Activated CD8-positive, alpha-beta memory T cell treated with anti-CD3 and anti-CD28 coated beads, Interleukin-2, amount 50 U/mL, for 24 hours (primary cell): ENCODE results near the gene ATF6B.
A peak's percentile ranks its signal among the peaks of the same experiment; 100 is the strongest.
"Not testable (repeated sequence)": the region's sequence is repeated elsewhere in the genome, so short reads cannot be mapped to it uniquely, and the experiment has no call there.

Source experiments
- DNase-seq: peaks from one replicate; pipeline ENCODE4 v3.0.0-alpha.2; 2020; ENCODE audit errors: extremely low read depth

Gene ATF6B

GRCh38 chr6:32107406-32107805 lies 20.6 kb downstream of the ATF6B start:
- no peak for DNase-seq

GRCh38 chr6:32105433-32105832 lies 22.6 kb downstream of the ATF6B start:
- no peak for DNase-seq

GRCh38 chr6:32102255-32102654 lies 25.8 kb downstream of the ATF6B start:
- no peak for DNase-seq

DNA sequence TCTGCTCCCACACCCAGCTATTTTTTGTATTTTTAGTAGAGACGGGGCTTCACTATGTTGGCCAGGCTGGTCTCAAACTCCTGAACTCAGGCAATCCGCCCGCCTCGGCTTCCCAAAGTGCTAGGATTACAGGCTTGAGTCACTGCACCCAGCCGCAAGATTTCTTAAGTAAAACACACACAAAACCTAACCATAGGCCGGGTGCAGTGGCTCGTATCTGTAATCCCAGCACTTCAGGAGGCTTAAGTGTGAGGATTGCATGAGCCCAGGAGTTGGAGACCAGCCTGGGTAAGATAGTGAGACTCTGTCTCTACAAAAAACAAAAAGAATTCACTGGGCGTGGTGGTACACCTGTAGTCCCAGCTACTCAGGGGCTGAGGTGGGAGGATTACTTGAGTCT lies 27.8 kb downstream of the ATF6B start:
- not testable (repeated sequence) for DNase-seq

DNA sequence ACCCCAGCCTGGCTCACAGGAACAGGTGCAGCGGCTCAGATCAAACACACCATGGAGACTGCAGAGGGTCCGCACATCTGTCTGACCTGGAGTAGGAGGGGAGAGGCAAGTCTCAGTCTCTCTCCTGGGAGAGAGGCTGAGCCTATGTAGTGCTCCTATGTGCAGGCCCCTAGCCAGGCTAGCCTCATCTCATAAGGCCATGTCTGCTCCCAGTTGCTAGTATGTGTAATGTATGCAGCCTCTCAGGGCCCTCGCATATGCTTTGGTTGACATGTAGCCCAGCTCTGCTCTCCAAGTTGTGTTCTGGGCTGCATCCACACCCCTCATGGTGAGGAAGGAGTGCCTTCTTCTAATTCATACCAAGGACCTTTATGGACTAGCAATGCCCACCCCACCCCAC lies 30.7 kb downstream of the ATF6B start:
- no peak for DNase-seq

- DNase-seq = no peak
These were observed 31.4 kb downstream of the ATF6B start for GRCh38 chr6:32096394-32097258.

DNA sequence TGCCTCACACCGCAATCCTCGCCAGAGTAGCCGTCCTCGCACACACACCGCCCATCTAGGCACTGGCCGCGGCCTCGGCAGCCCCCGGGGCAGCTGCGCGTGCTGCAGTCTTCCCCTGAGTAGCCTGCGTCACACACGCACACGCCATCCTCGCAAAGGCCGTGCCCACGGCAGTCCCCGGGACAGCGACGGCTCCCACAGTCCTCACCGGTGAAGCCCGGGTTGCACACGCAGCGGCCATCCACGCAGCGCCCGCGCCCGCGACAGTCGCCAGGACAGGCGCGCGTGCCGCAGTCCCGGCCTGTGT lies 32.0 kb downstream of the ATF6B start:
- no peak for DNase-seq

DNA sequence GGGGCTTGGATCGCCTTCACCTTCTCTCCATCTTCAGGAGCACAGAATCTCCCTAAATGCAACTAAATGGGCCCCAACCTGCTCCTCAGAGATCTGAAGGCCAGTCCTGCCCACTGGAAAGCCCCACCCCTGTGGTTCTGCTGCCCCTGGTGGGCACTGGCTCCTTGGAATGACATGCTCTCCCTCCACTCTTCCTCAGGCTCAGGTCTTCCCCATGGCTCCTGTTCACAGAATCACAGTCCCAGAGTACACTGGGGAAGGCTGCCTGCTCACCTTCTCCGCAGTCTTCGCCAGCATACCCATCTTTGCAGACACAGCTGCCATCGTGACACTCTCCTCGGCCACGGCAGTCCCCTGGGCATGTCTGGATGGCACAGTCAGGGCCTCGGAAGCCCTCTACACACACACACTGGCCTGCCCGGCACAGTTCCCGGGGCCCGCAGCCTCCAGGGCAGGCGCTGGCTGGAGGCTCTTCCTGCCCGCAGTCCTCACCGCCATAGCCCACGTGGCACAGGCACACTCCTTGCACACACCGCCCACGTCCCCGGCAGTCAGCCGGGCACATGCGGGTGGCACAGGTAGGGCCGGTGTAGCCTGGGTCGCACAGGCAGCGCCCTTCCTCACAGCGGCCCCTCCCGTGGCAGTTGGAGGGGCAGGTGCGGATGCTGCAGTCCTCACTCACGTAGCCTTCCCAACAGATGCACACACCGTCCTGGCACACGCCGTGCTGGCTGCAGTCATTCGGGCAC lies 32.5 kb downstream of the ATF6B start:
- no peak for DNase-seq

GRCh38 chr6:32092760-32093497 lies 35.1 kb downstream of the ATF6B start:
- no peak for DNase-seq

DNA sequence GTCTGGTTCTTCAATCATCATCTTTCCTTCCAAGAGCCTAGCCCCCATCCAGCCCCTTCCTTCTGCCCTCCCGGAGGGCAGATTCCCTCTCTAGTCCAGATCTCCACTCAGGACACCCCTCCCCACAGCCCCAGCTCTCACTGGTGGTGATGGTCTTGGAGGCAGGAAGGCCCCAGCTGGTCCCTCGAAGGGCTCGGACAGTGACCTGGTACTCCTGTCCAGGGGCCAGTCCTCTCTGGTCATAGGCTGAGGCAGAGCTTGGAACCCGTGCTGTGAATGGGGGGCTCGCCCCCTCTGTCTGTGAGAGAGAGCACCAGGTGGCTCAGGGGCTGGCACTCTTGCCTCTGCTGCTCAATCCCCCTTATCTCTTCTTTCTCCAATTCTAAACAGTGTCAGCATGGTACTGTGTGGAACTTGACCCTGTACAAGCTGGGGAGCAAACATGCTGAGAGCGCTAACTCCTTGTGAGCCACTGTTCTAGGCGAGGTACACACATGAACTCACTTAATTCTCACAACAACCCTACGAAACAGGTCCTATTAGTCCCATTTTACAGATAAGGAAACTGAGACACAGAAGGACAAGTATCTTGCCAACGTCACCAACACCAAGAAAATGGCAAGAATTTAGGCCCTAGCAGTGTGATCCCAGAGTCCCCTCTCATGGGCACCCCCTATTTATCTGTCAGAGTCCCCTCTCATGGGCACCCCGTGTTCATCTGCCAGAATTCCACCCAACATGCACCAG lies 38.8 kb downstream of the ATF6B start:
- DNase-seq = no peak

- DNase-seq = no peak
These were observed 39.5 kb downstream of the ATF6B start for GRCh38 chr6:32088487-32089049.

- peak; percentile 20 for DNase-seq
These were observed 40.2 kb downstream of the ATF6B start for GRCh38 chr6:32087574-32088486.

GRCh38 chr6:32086661-32087573 lies 41.1 kb downstream of the ATF6B start:
- DNase-seq = no peak

DNA sequence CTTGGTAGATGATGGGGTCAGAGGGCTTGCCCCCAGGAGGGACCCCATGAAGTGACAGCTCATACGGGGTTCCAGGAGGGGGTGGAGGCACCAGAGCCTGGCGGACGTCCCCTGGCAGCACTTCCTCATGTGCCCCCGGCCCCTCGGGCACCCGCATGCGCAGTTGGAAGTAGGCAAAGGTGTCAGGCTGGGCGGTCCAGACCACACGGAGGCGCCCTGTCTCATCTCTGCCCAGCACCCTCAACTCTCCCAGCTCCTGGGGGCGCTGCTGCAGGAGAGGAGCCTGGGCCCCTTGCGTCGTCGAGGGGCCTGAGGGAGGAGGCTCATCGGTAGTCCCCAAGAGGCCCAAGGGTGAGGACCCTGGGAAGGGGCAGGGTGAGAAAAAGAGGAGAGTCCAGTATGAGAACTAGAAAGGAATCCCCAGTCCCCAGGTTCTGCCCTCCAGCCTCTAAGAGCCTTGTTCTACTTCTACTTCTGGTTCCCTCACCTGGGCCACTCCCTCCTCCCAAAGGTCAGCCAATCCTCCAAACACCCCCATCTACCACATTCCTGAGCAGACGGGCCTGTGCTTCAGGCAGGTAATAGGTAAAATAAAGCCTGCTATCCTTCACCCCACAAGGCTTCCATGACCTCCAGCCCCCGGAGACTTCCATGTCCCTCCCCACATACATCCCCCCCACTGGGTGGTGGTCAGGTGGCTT lies 42.1 kb downstream of the ATF6B start:
- DNase-seq = no peak

DNA sequence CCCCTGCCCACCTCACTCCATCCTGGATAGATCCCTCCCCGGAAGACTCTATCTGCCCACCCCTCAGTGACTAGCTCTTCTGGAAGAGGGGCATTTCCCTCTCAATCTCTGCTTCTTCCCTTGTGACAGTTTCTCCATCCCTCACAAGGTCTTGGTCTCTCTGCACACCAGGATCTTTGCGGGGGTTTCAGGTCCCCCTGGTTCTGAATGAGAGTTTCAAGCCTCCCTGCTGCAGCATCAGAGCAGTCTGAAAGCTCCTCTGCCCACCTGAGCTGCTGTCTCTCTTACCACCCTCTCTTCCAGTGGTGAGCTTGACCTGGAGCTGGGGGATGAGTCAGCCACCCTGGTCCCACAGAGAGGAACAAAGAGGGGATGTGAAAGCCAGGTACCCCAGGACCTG lies 43.3 kb downstream of the ATF6B start:
- DNase-seq = no peak

- no peak for DNase-seq
These were observed 44.0 kb downstream of the ATF6B start for GRCh38 chr6:32083812-32084768.

DNA sequence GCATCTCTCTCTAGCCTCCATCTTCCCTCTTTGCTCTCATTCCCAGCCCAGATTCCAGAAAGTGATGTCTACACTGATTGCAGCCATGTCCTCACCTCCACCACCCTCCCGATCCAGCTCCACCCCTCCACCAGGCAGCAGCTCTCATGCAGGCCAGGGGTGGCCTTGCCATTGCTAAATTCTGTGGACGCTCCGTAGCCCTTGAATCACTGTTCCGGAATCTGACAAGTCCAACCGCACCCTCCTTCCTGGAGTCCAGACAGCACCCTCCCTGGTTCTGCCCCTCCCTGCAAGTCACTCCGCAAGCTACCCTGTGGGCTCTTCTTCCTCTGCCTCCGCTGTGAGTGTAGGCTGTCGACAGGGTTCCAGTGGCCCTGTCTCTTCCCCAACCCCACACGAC lies 45.1 kb downstream of the ATF6B start:
- no peak for DNase-seq

GRCh38 chr6:32082478-32082877 lies 45.6 kb downstream of the ATF6B start:
- no peak for DNase-seq
